ENCODE data around the gene TASOR2.

DNA sequence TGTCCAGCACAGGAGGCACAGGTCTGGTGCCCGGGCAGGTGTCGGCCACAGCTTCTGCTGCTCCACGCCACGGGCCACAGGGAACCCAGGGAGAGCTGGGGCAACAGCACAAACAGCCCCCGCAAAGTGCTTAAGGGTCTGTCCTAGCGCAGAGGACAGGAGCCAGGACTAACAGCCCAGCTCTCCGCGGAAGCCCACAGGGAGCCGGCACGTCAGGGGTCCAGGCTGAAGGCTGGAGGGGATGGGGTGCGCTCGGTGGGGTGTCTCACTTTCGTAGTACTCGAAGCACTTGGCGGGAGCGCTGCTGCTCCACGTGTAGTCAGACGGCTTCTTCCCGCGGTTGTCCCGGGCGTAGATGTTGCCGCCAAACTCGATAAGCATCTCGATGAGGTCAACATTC, 43.1 kb upstream of the TASOR2 start:
- TF ChIP-seq CTCF (IDR thresholded peaks at IDR 0.05 in 2 of 3, conservative IDR thresholded peaks at IDR 0.05 in 1 of 3; ENCODE audit: borderline replicate concordance in 1 of 3, insufficient read depth in 1 of 3, low read depth in 2 of 3, low read length in 2 of 3) = no peak
- TF ChIP-seq EZH2 (IDR thresholded peaks at IDR 0.05) = no peak
- no peak for TF ChIP-seq EGR1 (IDR thresholded peaks at IDR 0.05; ENCODE audit: low read depth)
- no peak for TF ChIP-seq POLR2A (IDR thresholded peaks at IDR 0.05; ENCODE audit: borderline replicate concordance, extremely low read depth, insufficient read depth, insufficient read length)

Measured in HCT116 (cell line).